DOHH2 (cell line): Measurements from ENCODE around the gene OLFM1.

Source experiments
- H3F3A ChIP-seq: fragments of 200-600 bp; sonication (generic), shearing (Covaris generic); 2 replicates; pipeline ENCODE4 v1.6.0; 2016; ENCODE audit warnings: antibody characterized with exemption, mild to moderate bottlenecking; ENCODE audit not compliant: control insufficient read depth, insufficient read depth
- H3K27ac ChIP-seq: fragments of 200-600 bp; sonication (generic); 2 replicates; pipeline ENCODE4 v1.5.1; 2014; ENCODE audit warnings: low read depth, mild to moderate bottlenecking, low read length, moderate library complexity
- H3K27me3 ChIP-seq: fragments of 200-600 bp; sonication (generic); 2 replicates; pipeline ENCODE4 v1.6.1; 2014; ENCODE audit warnings: mild to moderate bottlenecking, low read length, mixed read lengths; ENCODE audit not compliant: control insufficient read depth
- H3K36me3 ChIP-seq: fragments of 200-600 bp; sonication (generic); 2 replicates; pipeline ENCODE4 v1.6.1; 2014; ENCODE audit warnings: mild to moderate bottlenecking, low read length, moderate library complexity, mixed read lengths; ENCODE audit not compliant: control insufficient read depth
- H3K4me1 ChIP-seq: fragments of 200-600 bp; sonication (generic); 2 replicates; pipeline ENCODE4 v1.6.1; 2014; ENCODE audit warnings: mild to moderate bottlenecking, low read length, mixed read lengths; ENCODE audit not compliant: control insufficient read depth
- H3K4me2 ChIP-seq: fragments of 200-600 bp; sonication (generic); 2 replicates; pipeline ENCODE4 v1.6.0; 2014; ENCODE audit warnings: mild to moderate bottlenecking, low read length, moderate library complexity
- H3K4me3 ChIP-seq: fragments of 200-600 bp; sonication (generic); 2 replicates; pipeline ENCODE4 v1.5.1; 2014; ENCODE audit warnings: mild to moderate bottlenecking, low read length, mixed read lengths
- H3K79me2 ChIP-seq: fragments of 200-600 bp; sonication (generic); 2 replicates; pipeline ENCODE4 v1.6.1; 2014; ENCODE audit warnings: mild to moderate bottlenecking, low read length, mixed read lengths; ENCODE audit not compliant: control insufficient read depth
- H3K9me2 ChIP-seq: fragments of 200-600 bp; sonication (generic); replicated peaks from 2 replicates; pipeline ENCODE4 v1.6.1; 2014; ENCODE audit warnings: mild to moderate bottlenecking, low read length, mixed read lengths; ENCODE audit not compliant: control insufficient read depth
- H3K9me3 ChIP-seq: fragments of 200-600 bp; sonication (generic); 2 replicates; pipeline ENCODE4 v1.6.1; 2014; ENCODE audit warnings: antibody characterized with exemption, low read length, mixed read lengths; ENCODE audit not compliant: control insufficient read depth, insufficient read depth
- H4K20me1 ChIP-seq: fragments of 200-600 bp; sonication (generic); 2 replicates; pipeline ENCODE4 v1.6.0; 2014; ENCODE audit warnings: low read depth, mild to moderate bottlenecking, antibody characterized with exemption, low read length, moderate library complexity; ENCODE audit not compliant: control insufficient read depth, insufficient read depth
- EZH2phosphoT487 ChIP-seq: fragments of 200-600 bp; sonication (generic); IDR thresholded peaks from 2 replicates; pipeline ENCODE4 v1.6.1; 2017; ENCODE audit warnings: borderline replicate concordance, mild to moderate bottlenecking, antibody characterized with exemption, low read length, moderate library complexity, mixed read lengths
- TF ChIP-seq, protein P1 (sequence below): fragments of 200-600 bp; sonication (generic); IDR thresholded peaks from one replicate; pipeline ENCODE4 v1.5.1; 2014; ENCODE audit warnings: antibody characterized with exemption, mild to moderate bottlenecking, low read depth, low read length; ENCODE audit not compliant: poor library complexity, severe bottlenecking

Gene OLFM1

DNA sequence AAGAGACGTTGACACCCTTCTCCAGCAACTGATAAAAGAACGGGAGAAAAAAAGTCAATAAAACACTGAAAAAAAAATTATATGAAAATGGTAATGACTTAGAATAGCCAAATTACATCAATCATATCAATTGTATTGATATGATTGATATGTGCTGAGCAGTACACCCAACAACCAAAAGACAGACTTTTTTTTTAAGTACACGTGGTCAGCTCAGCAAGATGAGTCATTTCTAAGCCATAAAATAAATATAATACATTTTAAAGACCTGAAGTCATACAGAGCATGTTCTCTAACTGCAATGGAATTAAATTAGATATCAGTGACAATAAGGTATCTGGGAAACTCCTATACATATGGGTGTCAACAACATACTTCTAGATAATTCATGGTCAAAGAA is 30.9 kb upstream of the OLFM1 start:
- Histone ChIP-seq H3K4me3 (no peak overlapping the region), H3F3A (no peaks in the 10 kb centered on the region), H3K4me1 (no peaks in the 10 kb centered on the region), H3K4me2 (no peak overlapping the region), H3K9me2 (no peaks in the 10 kb centered on the region), H3K36me3 (no peaks in the 10 kb centered on the region), H3K27me3 (no peaks in the 10 kb centered on the region; the same call in none of the 2 replicates), H4K20me1 (no peaks in the 10 kb centered on the region), H3K9me3 (no peaks in the 10 kb centered on the region), H3K79me2 (no peaks in the 10 kb centered on the region), H3K27ac (no peak overlapping the region)
- TF ChIP-seq, protein P1, sequence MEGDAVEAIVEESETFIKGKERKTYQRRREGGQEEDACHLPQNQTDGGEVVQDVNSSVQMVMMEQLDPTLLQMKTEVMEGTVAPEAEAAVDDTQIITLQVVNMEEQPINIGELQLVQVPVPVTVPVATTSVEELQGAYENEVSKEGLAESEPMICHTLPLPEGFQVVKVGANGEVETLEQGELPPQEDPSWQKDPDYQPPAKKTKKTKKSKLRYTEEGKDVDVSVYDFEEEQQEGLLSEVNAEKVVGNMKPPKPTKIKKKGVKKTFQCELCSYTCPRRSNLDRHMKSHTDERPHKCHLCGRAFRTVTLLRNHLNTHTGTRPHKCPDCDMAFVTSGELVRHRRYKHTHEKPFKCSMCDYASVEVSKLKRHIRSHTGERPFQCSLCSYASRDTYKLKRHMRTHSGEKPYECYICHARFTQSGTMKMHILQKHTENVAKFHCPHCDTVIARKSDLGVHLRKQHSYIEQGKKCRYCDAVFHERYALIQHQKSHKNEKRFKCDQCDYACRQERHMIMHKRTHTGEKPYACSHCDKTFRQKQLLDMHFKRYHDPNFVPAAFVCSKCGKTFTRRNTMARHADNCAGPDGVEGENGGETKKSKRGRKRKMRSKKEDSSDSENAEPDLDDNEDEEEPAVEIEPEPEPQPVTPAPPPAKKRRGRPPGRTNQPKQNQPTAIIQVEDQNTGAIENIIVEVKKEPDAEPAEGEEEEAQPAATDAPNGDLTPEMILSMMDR = no peak
- TF ChIP-seq EZH2phosphoT487 = no peak

GRCh38 chr9:135060461-135061116 is 26.9 kb upstream of the OLFM1 start:
- Histone ChIP-seq H3K4me1 (no peaks in the 10 kb centered on the region), H3K9me2 (no peaks in the 10 kb centered on the region), H3K4me3 (no peak overlapping the region), H3K79me2 (no peaks in the 10 kb centered on the region), H3K36me3 (no peaks in the 10 kb centered on the region), H3F3A (no peaks in the 10 kb centered on the region), H3K27me3 (no peaks in the 10 kb centered on the region; the same call in none of the 2 replicates), H4K20me1 (no peaks in the 10 kb centered on the region), H3K9me3 (peaks cover 3% of the 10 kb centered on the region; the same call in 1 of the 2 replicates), H3K27ac (no peak overlapping the region), H3K4me2 (no peak overlapping the region)
- TF ChIP-seq, protein P1 = no peak
- no peak for TF ChIP-seq EZH2phosphoT487

- Histone ChIP-seq H3K4me1 (no peaks in the 10 kb centered on the region), H3K79me2 (no peaks in the 10 kb centered on the region), H3K36me3 (no peaks in the 10 kb centered on the region), H3K27ac (no peak overlapping the region), H3F3A (no peaks in the 10 kb centered on the region), H3K9me3 (peaks cover 3% of the 10 kb centered on the region; the same call in 1 of the 2 replicates), H3K4me2 (no peak overlapping the region), H3K4me3 (no peak overlapping the region), H3K27me3 (no peaks in the 10 kb centered on the region; the same call in 1 of the 2 replicates), H3K9me2 (no peaks in the 10 kb centered on the region), H4K20me1 (no peaks in the 10 kb centered on the region)
- TF ChIP-seq, protein P1 = no peak
- TF ChIP-seq EZH2phosphoT487 = no peak
Observed at GRCh38 chr9:135061441-135061840, 26.0 kb upstream of the OLFM1 start.
